HPDE6-E6E7 (cell line): ENCODE measurements around the gene TSHR.

Experiments used
- DNase-seq: peaks from one replicate; pipeline ENCODE4 v3.0.0; 2011; ENCODE audit warnings: missing footprints; ENCODE audit errors: extremely low spot score

Gene TSHR

GRCh38 chr14:81177225-81177624 lies 221.8 kb downstream of the TSHR start:
- DNase-seq = no peak

DNA sequence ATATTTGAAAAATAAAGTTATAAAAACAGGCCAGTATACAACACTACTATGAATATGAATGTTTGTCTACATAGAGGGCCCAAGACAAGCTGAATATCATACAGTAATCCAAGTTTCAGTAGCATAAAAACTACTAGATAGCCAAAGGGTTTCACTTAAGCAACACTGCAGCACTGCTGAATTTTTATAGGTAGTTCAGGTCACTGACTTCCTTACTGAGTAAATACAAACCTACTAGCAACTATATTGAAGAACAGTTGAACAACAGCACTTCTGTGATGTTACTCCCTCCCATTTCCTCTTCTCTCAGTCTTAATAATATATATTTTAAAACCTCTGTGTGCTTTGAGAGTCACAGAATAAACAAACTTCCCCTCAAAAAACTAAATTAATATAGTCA lies 222.6 kb downstream of the TSHR start:
- DNase-seq = no peak

- DNase-seq = no peak
Observed at GRCh38 chr14:81179631-81180030, 224.2 kb downstream of the TSHR start.

GRCh38 chr14:81187832-81188522 lies 232.6 kb downstream of the TSHR start:
- DNase-seq = no peak

DNA sequence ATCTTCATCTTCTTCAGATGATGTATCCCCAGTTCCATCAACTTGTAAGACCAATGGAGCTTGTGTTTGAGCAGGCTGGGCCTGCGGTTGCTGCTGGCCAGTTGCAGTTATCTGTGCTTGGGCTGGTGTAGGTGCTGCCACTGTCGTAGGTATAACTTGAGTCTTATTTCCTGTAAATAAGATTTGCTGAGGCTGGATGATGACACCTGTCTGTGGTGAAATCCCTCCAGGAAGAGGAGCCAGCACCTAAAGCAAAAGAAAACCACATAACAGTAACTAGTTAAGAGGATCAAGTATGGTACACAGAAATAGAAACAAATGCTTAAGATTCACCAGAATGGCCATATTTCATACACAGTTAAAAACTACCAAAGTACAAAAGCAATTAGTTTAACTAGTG lies 237.2 kb downstream of the TSHR start:
- DNase-seq = no peak

- no peak for DNase-seq
Observed at GRCh38 chr14:81193924-81194633, 238.7 kb downstream of the TSHR start.
